Measurements from ENCODE around the gene N4BP2L2. TPM values are rescaled to one million over a fixed set of nuclear protein-coding genes. Genes with fewer than 3 reads are reported as not detected.

Gene N4BP2L2
- total and polyA plus RNA-seq, 9 of the 15 experiments (the other 6 are each of a cell fraction or from before 2014, with no cell fraction given): 33.9 to 76.4 (median 48.7) TPM

- FAIRE-seq: peak; percentile 73
- ATAC-seq: peak; percentile 91
- peaks cover 11% of the 10 kb centered on the region; the same call in 1 of the 2 replicates for H4K20me1 ChIP-seq (replicated peaks; ENCODE audit: control insufficient read depth, insufficient read depth, low read length)
- H3K4me1 ChIP-seq (replicated peaks in 1 of 2; ENCODE audit: control insufficient read depth in 2 of 2, insufficient read depth in 2 of 2, low read length in 2 of 2): peaks cover 2 to 9% of the 10 kb centered on the region in 2 experiments; a peak in 3 of 5 replicates
- peak within 1 kb of the TSS; percentile 72 to 92 for H3K9ac ChIP-seq (ENCODE audit: insufficient read depth in 1 of 2, low read depth in 2 of 2, low read length in 2 of 2)
- peak within 1 kb of the TSS; percentile 85 for H3K4me2 ChIP-seq (ENCODE audit: insufficient read depth, low read length)
- in situ Hi-C loops (cut with MboI): loop anchor here (10.0 kb wide), 1 partner anchor 69 kb away; no protein-coding TSS in a partner anchor
- H3K9me3 ChIP-seq (replicated peaks; ENCODE audit: control insufficient read depth, insufficient read depth, low read depth, low read length): no peaks in the 10 kb centered on the region
- 0% methylated on average over 19 of the region's 97 CpGs for WGBS (ENCODE audit: insufficient coverage, low coverage, missing lambda C conversion rate)
- H3K4me3 ChIP-seq: peak within 1 kb of the TSS; percentile 68
- CTCF ChIA-PET (ENCODE audit: low intra/inter-chr PET ratio): interaction anchor here (0.6 to 2.1 kb wide), 6 partner anchors 54 to 1138 kb away, joined by 3 to 15 read pairs (median 3); no protein-coding TSS in a partner anchor
- DNase-seq (ENCODE audit: extremely low read depth in 1 of 4, low spot score in 3 of 4): peak; percentile 88 to 91 (median 90)
- peak within 1 kb of the TSS; percentile 97 for H2AFZ ChIP-seq (ENCODE audit: low read depth, low read length)
- no TSS peak for BruUV-seq (replicated peaks)
- peak within 1 kb of the TSS; percentile 85 for H3K27ac ChIP-seq (ENCODE audit: extremely low read depth, low read depth, low read length)
- peaks cover 41% of the 10 kb centered on the region for H3K79me2 ChIP-seq (ENCODE audit: control insufficient read depth, insufficient read depth, low read length)
- no peaks in the 10 kb centered on the region for H3K36me3 ChIP-seq (ENCODE audit: control insufficient read depth, insufficient read depth, low read length)
- H3K27me3 ChIP-seq (ENCODE audit: control insufficient read depth in 2 of 2, insufficient read depth in 2 of 2, low read length in 2 of 2): no peaks in the 10 kb centered on the region
- intact Hi-C loops (cut with micrococcal nuclease): loop anchor here (1.0 to 5.0 kb wide), 4 partner anchors 53 to 1136 kb away; no protein-coding TSS in a partner anchor
- H3K9me1 ChIP-seq (ENCODE audit: control insufficient read depth, insufficient read depth, low read length): no peaks in the 10 kb centered on the region
- POLR2A ChIA-PET: interaction anchor here (0.6 to 1.0 kb wide), 4 partner anchors 11 to 264 kb away, joined by 3 read pairs; no protein-coding TSS in a partner anchor
- 0 out of 2 replicates have a peak, but pooled peaks have one; percentile 42 for TF ChIP-seq ZNF175 (CRISPR knock-in tag; IDR thresholded peaks at IDR 0.05; ENCODE audit: low read depth)
- TF ChIP-seq RBM15 (IDR thresholded peaks at IDR 0.05; ENCODE audit: insufficient read depth, low read length): no peak
- TF ChIP-seq, protein P1, sequence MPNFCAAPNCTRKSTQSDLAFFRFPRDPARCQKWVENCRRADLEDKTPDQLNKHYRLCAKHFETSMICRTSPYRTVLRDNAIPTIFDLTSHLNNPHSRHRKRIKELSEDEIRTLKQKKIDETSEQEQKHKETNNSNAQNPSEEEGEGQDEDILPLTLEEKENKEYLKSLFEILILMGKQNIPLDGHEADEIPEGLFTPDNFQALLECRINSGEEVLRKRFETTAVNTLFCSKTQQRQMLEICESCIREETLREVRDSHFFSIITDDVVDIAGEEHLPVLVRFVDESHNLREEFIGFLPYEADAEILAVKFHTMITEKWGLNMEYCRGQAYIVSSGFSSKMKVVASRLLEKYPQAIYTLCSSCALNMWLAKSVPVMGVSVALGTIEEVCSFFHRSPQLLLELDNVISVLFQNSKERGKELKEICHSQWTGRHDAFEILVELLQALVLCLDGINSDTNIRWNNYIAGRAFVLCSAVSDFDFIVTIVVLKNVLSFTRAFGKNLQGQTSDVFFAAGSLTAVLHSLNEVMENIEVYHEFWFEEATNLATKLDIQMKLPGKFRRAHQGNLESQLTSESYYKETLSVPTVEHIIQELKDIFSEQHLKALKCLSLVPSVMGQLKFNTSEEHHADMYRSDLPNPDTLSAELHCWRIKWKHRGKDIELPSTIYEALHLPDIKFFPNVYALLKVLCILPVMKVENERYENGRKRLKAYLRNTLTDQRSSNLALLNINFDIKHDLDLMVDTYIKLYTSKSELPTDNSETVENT (CRISPR knock-in tag; IDR thresholded peaks at IDR 0.05): no peak
- TF ChIP-seq LCOR (CRISPR knock-in tag; IDR thresholded peaks at IDR 0.05): no peak
- TF ChIP-seq PCBP1 (IDR thresholded peaks at IDR 0.05; ENCODE audit: low read depth, low read length, poor library complexity, severe bottlenecking): no peak
- no peak for TF ChIP-seq ELF2 (CRISPR knock-in tag; IDR thresholded peaks at IDR 0.05)
- no peak for TF ChIP-seq ZNF24 (IDR thresholded peaks at IDR 0.05)
- TF ChIP-seq, protein P2, sequence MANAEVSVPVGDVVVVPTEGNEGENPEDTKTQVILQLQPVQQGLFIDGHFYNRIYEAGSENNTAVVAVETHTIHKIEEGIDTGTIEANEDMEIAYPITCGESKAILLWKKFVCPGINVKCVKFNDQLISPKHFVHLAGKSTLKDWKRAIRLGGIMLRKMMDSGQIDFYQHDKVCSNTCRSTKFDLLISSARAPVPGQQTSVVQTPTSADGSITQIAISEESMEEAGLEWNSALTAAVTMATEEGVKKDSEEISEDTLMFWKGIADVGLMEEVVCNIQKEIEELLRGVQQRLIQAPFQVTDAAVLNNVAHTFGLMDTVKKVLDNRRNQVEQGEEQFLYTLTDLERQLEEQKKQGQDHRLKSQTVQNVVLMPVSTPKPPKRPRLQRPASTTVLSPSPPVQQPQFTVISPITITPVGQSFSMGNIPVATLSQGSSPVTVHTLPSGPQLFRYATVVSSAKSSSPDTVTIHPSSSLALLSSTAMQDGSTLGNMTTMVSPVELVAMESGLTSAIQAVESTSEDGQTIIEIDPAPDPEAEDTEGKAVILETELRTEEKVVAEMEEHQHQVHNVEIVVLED (CRISPR knock-in tag; IDR thresholded peaks at IDR 0.05): peak; percentile 92
- TF ChIP-seq NR0B1 (IDR thresholded peaks at IDR 0.05; ENCODE audit: partially characterized antibody): no peak
- TF ChIP-seq RAD21 (CRISPR knock-in tag; conservative IDR thresholded peaks at IDR 0.05 in 1 of 2, IDR thresholded peaks at IDR 0.05 in 1 of 2): peak; percentile 84 to 90
- no peak for TF ChIP-seq CTCFL (IDR thresholded peaks at IDR 0.05; ENCODE audit: borderline replicate concordance, insufficient read depth, low read depth, low read length, poor library complexity, severe bottlenecking)
Measured at GRCh38 chr13:32586080-32586900, 47.7 kb upstream of the N4BP2L2 start, which contains the start of gene PDS5B. TSS of gene PDS5B (plus strand) at chr13:32586452. CDS start at chr13:32648773, 62,321 bp downstream.
